ENCODE data around the gene PIEZO1. TPM values are rescaled to one million over a fixed set of nuclear protein-coding genes. Genes with fewer than 3 reads are reported as not detected.

PIEZO1 gene
- total RNA-seq, 1 experiment from 2014 or later: 71.1 TPM

- Mint-ChIP-seq H3K4me1 (peaks cover 16 to 17% of the 10 kb centered on the region in 2 experiments), H3K27me3 (ENCODE audit: low read depth) (no peaks in the 10 kb centered on the region), H3K36me3 (ENCODE audit: insufficient read depth in 1 of 3, low read depth in 3 of 3) (peaks cover 0 to 4% (median 2%) of the 10 kb centered on the region in 3 experiments; a peak in 2 of 7 replicates), H3K9me3 (no peaks in the 10 kb centered on the region; a peak in 1 of 5 replicates), H3K4me3 (peak overlapping the region; percentile 83 to 89; a peak in 4 of 5 replicates), H3K27ac (peak overlapping the region in 2 of 3 experiments; percentile 17 to 93; a peak in 2 of 7 replicates)
- no peak overlapping the region for H4K8ac ChIP-seq (replicated peaks; ENCODE audit: insufficient read length, low read depth, low read length)
- peaks cover 4% of the 10 kb centered on the region; the same call in 1 of the 2 replicates for H3K4me1 ChIP-seq (ENCODE audit: insufficient read depth, low read length)
- no CpG with 5 or more reads among the region's 26 CpGs for WGBS (ENCODE audit: extremely low coverage, insufficient read length, low lambda C conversion rate)
- H2AFZ ChIP-seq (ENCODE audit: low read length): no peak overlapping the region
- no peak for DNase-seq
- H3K27ac ChIP-seq (ENCODE audit: insufficient read length, low read depth, low read length): no peak overlapping the region
- no peak overlapping the region for H2BK120ac ChIP-seq (ENCODE audit: low read depth, low read length, poor library complexity, severe bottlenecking)
- H3K56ac ChIP-seq (ENCODE audit: insufficient read length, low read depth, low read length): no peak overlapping the region
- no peak overlapping the region for H3K18ac ChIP-seq (ENCODE audit: insufficient read length, low read depth, low read length)
- no peak overlapping the region for H3K4ac ChIP-seq (ENCODE audit: low read depth, low read length)
- H4K5ac ChIP-seq (ENCODE audit: insufficient read length, low read depth, low read length): no peak overlapping the region
- H3K9me3 ChIP-seq (ENCODE audit: control insufficient read depth, low read depth, low read length): no peaks in the 10 kb centered on the region
- H2BK15ac ChIP-seq (ENCODE audit: low read depth, low read length): no peak overlapping the region
- peaks cover 7% of the 10 kb centered on the region for H3K79me1 ChIP-seq (ENCODE audit: insufficient read depth, low read depth, low read length, poor library complexity, severe bottlenecking)
- H2BK20ac ChIP-seq (ENCODE audit: low read depth, low read length, poor library complexity, severe bottlenecking): no peak overlapping the region
- no peak overlapping the region for H3K23ac ChIP-seq (ENCODE audit: insufficient read length, low read depth, low read length)
- no peaks in the 10 kb centered on the region for H3K27me3 ChIP-seq (ENCODE audit: insufficient read depth, low read length)
- no peak overlapping the region for H2BK5ac ChIP-seq (ENCODE audit: insufficient read length, low read length)
- H4K20me1 ChIP-seq (ENCODE audit: control insufficient read depth, insufficient read depth, insufficient read length): no peaks in the 10 kb centered on the region
- TF ChIP-seq CTCF (conservative IDR thresholded peaks at IDR 0.05): no peak
- no peak overlapping the region; the same call in 1 of the 2 replicates for H3K14ac ChIP-seq (ENCODE audit: insufficient read depth, low read length)
- H3K4me2 ChIP-seq (ENCODE audit: insufficient read depth, insufficient read length, low read length): no peak overlapping the region
- H3K9ac ChIP-seq (ENCODE audit: extremely low read depth, insufficient read length, low read length): no peak overlapping the region
- H3K23me2 ChIP-seq (ENCODE audit: insufficient read length, low read depth, low read length, poor library complexity, severe bottlenecking): peaks cover 9% of the 10 kb centered on the region
- H3T11ph ChIP-seq (ENCODE audit: low read length): no peak overlapping the region
- H2AK5ac ChIP-seq (ENCODE audit: insufficient read length, low read length): no peak overlapping the region
- no peak overlapping the region for H2BK12ac ChIP-seq (ENCODE audit: insufficient read length, low read depth, low read length)
- H3K79me2 ChIP-seq (ENCODE audit: insufficient read depth, low read length): peaks cover 3% of the 10 kb centered on the region; the same call in 1 of the 2 replicates
- no peak overlapping the region for H4K91ac ChIP-seq (ENCODE audit: insufficient read length, low read depth, low read length)
Measured at GRCh38 chr16:88703486-88704309, 81.3 kb downstream of the PIEZO1 start.
